ENCODE measurements around the gene NHLRC2. TPM values are rescaled to one million over a fixed set of nuclear protein-coding genes. Genes with fewer than 3 reads are reported as not detected.

NHLRC2 gene
- total and polyA plus RNA-seq, 10 donors = 3.4 to 71.1 (median 47.1) TPM

- WGBS, 5 donors = 38 to 96% (median 83%) methylated on average over 1 of the region's 1 CpG
- no peak overlapping the region for H3K4me3 ChIP-seq
- H3K27me3 ChIP-seq (replicated peaks in 1 of 7) = no peaks in the 10 kb centered on the region
- H3K9me3 ChIP-seq = no peaks in the 10 kb centered on the region
- no peak for DNase-seq
- intact Hi-C loops (cut with DNase I; ENCODE audit: low total_unique reads) = no loop called here
- TF ChIP-seq POLR2AphosphoS5 (IDR thresholded peaks at IDR 0.05) = no peak
- no peak for TF ChIP-seq POLR2A (IDR thresholded peaks at IDR 0.05)
- TF ChIP-seq CTCF (IDR thresholded peaks at IDR 0.05 in 8 of 11, conservative IDR thresholded peaks at IDR 0.05 in 3 of 11) = no peak
- peaks cover 0 to 87% (median 13%) of the 10 kb centered on the region in 6 donors for H3K36me3 ChIP-seq
- H3K27ac ChIP-seq = no peak overlapping the region
- peaks cover 0 to 14% (median 0%) of the 10 kb centered on the region in 6 donors for H3K4me1 ChIP-seq
Measured at GRCh38 chr10:113880236-113880635, 25.8 kb downstream of the NHLRC2 start.

GRCh38 chr10:113882240-113882639 lies 27.8 kb downstream of the NHLRC2 start:
- no peaks in the 10 kb centered on the region for H3K27me3 ChIP-seq (replicated peaks in 1 of 7)
- H3K4me1 ChIP-seq = peaks cover 0 to 11% (median 0%) of the 10 kb centered on the region in 6 donors
- no peak overlapping the region for H3K4me3 ChIP-seq
- no peaks in the 10 kb centered on the region for H3K9me3 ChIP-seq
- no peak for DNase-seq
- TF ChIP-seq CTCF (IDR thresholded peaks at IDR 0.05 in 8 of 11, conservative IDR thresholded peaks at IDR 0.05 in 3 of 11) (no peak), POLR2A (IDR thresholded peaks at IDR 0.05) (no peak), POLR2AphosphoS5 (IDR thresholded peaks at IDR 0.05) (no peak)
- H3K36me3 ChIP-seq = peaks cover 0 to 97% (median 15%) of the 10 kb centered on the region in 6 donors
- intact Hi-C loops (cut with DNase I; ENCODE audit: low total_unique reads) = no loop called here
- H3K27ac ChIP-seq = no peak overlapping the region
- 61 to 94% (median 85%) methylated on average over 2 of the region's 2 CpGs for WGBS, 5 donors

GRCh38 chr10:113889911-113890310 lies 35.5 kb downstream of the NHLRC2 start:
- no peak for TF ChIP-seq POLR2A (IDR thresholded peaks at IDR 0.05)
- TF ChIP-seq POLR2AphosphoS5 (IDR thresholded peaks at IDR 0.05) = no peak
- no peak for TF ChIP-seq CTCF (IDR thresholded peaks at IDR 0.05 in 8 of 11, conservative IDR thresholded peaks at IDR 0.05 in 3 of 11)
- H3K4me1 ChIP-seq = peaks cover 0 to 13% (median 0%) of the 10 kb centered on the region in 6 donors
- no peaks in the 10 kb centered on the region for H3K9me3 ChIP-seq
- no peak overlapping the region for H3K4me3 ChIP-seq
- H3K27me3 ChIP-seq (replicated peaks in 1 of 7) = no peaks in the 10 kb centered on the region
- H3K27ac ChIP-seq = no peak overlapping the region
- WGBS, 5 donors = 82 to 92% (median 85%) methylated on average over 2 of the region's 2 CpGs
- no peak for DNase-seq
- intact Hi-C loops (cut with DNase I; ENCODE audit: low total_unique reads) = no loop called here
- peaks cover 0 to 83% (median 11%) of the 10 kb centered on the region in 6 donors for H3K36me3 ChIP-seq

GRCh38 chr10:113890769-113891168 lies 36.3 kb downstream of the NHLRC2 start:
- DNase-seq = no peak
- Histone ChIP-seq H3K27ac (peak overlapping the region in 1 of 8 donors; percentile 30), H3K27me3 (replicated peaks in 1 of 7) (no peaks in the 10 kb centered on the region), H3K36me3 (peaks cover 0 to 79% (median 6%) of the 10 kb centered on the region in 6 donors), H3K9me3 (no peaks in the 10 kb centered on the region), H3K4me1 (peaks cover 0 to 13% (median 0%) of the 10 kb centered on the region in 6 donors), H3K4me3 (no peak overlapping the region)
- intact Hi-C loops (cut with DNase I; ENCODE audit: low total_unique reads) = no loop called here
- WGBS, 5 donors = 75 to 86% (median 77%) methylated on average over 4 of the region's 4 CpGs
- no peak for TF ChIP-seq POLR2AphosphoS5 (IDR thresholded peaks at IDR 0.05)
- no peak for TF ChIP-seq POLR2A (IDR thresholded peaks at IDR 0.05)
- TF ChIP-seq CTCF (IDR thresholded peaks at IDR 0.05 in 8 of 11, conservative IDR thresholded peaks at IDR 0.05 in 3 of 11) = no peak
